Breast epithelium (tissue), 3 donors: Measurements from ENCODE around the gene KIAA0232.

Experiments used
- POLR2A ChIP-seq: fragments of 450-650 bp; IDR thresholded peaks from one replicate; pipeline ENCODE4 v1.6.1; 2016; ENCODE audit warnings: antibody characterized with exemption, mild to moderate bottlenecking, moderate library complexity
- POLR2AphosphoS5 ChIP-seq, 3 donors: sonication (generic); formaldehyde crosslinking; IDR thresholded peaks; one replicate each; pipeline ENCODE4 v1.6.1; 2017; ENCODE audit warnings: antibody characterized with exemption in 3 of 3
- TF ChIP-seq, protein P1 (sequence below), 3 donors: fragments of 450-650 bp; IDR thresholded peaks; one replicate each; pipeline ENCODE4 v1.5.1; 2016 to 2017; ENCODE audit warnings: antibody characterized with exemption in 3 of 3, mild to moderate bottlenecking in 3 of 3, moderate library complexity in 3 of 3

DNA sequence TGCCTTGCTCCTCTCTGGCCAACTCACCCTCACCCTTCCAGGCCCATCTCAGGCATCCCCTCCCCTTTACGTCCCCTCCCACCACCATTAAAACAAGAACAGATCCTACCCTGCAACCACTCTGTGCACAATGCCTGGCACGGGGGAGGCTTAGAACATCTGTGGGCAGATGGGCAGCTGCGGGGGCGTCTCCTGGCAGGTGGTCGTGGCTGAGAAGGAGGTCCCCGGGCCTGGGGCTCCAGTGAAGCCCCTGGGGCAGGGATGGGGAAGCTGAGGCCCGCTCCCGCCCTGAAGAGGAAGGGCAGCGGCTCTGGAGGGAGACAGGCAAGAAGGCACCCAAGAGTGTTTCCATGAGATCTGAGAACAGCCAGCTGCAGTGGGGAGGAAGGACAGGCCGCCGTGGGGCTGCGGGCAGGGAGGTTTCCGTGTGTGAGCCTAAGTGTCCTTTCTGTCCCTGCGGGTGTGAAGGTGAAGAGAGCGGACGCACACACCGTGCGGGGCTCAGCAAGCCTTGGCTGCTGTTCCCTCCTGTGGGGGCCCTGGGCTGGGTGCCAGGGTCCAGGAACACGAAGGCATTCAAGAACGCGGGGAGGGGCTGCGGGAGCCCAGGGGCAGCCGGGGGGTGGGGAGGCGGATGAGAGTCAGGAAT, 119.3 kb downstream of the KIAA0232 start:
- TF ChIP-seq, protein P1, sequence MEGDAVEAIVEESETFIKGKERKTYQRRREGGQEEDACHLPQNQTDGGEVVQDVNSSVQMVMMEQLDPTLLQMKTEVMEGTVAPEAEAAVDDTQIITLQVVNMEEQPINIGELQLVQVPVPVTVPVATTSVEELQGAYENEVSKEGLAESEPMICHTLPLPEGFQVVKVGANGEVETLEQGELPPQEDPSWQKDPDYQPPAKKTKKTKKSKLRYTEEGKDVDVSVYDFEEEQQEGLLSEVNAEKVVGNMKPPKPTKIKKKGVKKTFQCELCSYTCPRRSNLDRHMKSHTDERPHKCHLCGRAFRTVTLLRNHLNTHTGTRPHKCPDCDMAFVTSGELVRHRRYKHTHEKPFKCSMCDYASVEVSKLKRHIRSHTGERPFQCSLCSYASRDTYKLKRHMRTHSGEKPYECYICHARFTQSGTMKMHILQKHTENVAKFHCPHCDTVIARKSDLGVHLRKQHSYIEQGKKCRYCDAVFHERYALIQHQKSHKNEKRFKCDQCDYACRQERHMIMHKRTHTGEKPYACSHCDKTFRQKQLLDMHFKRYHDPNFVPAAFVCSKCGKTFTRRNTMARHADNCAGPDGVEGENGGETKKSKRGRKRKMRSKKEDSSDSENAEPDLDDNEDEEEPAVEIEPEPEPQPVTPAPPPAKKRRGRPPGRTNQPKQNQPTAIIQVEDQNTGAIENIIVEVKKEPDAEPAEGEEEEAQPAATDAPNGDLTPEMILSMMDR (IDR thresholded peaks at IDR 0.05) = no peak
- TF ChIP-seq POLR2A (no peak), POLR2AphosphoS5 (IDR thresholded peaks at IDR 0.05) (no peak)
